Stimulated activated CD8-positive, alpha-beta memory T cell treated with anti-CD3 and anti-CD28 coated beads, Interleukin-7, amount 100 ng/mL, for 1 hour (primary cell): Measurements from ENCODE around the gene PARP9.

Experiments used
- DNase-seq, 2 donors: peaks; one replicate each; pipeline ENCODE4 v3.0.0-alpha.2; 2020; ENCODE audit warnings: low read depth in 2 of 2

Gene PARP9

DNA sequence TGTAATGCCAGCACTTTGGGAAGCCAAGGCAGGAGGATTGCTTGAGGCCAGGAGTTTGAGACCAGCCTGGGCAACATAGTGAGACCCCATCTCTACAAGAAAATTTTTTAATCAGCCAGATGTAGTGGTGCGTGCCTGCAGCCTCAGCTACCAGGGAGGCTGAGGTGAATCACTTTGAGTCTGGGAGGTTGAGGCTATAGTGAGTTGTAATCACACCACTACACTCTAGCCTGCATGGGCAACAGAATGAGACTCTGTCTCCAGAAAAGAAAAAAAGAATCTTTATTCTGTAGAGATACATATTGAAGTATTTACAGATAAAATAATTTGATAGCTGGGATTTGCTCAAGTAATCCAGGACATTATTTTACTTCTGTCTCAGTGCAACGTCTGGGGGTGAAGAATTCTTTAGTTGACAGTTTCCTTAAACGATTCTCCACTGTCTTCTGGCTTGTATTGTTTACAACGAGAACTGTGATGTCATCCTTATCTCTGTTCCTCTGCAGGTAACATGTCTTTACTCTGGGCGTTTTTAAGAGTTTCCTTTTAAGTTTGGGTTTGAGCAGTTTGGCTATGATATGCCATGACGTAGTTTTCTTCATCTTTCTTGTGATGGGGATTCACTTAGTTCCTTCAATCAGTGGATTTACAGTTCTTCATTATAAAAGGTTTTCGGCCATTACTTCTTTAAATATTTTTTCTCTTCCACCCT is 75.7 kb downstream of the PARP9 start:
- no peak for DNase-seq

DNA sequence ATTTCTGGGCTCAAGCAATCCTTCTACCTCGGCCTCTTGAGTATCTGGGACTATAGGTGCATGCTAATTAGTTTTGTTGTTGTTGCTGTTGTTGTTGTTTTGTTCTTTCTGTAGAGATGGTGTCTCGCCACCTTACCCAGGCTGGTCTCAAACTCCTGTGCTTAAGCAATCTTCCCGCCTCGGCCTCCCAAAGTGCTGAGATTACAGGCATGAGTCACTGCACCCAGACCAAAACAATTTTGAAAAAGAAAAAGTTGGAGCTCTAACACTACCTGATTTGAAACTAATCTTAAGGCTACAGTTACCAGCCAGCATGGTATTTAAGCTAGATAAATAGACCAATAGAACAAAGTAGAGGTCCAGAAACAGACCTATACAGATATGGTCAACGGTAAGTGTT is 79.1 kb downstream of the PARP9 start:
- DNase-seq, result no peak

DNA sequence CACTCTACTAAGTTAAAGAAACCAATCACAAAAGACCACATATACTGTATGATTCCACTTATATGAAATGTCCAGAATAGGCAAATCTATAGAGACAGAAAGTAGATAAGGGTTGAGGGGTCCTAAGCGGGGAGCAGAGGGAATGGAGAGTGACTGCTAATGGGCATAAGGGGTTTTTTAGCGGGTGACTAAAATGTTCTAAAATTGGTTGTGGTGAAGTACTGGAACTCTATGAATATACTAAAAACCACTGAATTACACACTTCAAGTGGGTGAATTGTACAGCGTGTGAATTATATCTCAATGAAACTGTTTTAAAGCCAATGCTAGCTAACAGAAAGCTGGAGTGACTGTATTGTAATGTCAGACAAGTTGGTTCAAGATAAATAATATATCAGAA is 82.7 kb downstream of the PARP9 start:
- DNase-seq, result no peak
